ENCODE measurements around the gene LMO3.

Gene LMO3

GRCh38 chr12:16606117-16606200 is at the start of gene LMO3:
Gene LMO3, minus strand, starts transcription at chr12:16606162. Its CDS starts 5,302 bp downstream, at chr12:16600860.
- H3K4me3 ChIP-seq (ENCODE audit: low read depth, low read length) = peak within 1 kb of the TSS; percentile 47
- no peak for TF ChIP-seq CTCF (IDR thresholded peaks at IDR 0.05; ENCODE audit: insufficient read depth, low read depth, low read length, missing control alignments)
- DNase-seq (ENCODE audit: low read depth) = no peak

GRCh38 chr12:16636435-16637055 is 30.6 kb upstream of the LMO3 start:
- peak; percentile 66 for DNase-seq (ENCODE audit: low read depth)
- H3K4me3 ChIP-seq (ENCODE audit: low read depth, low read length) = peak overlapping the region; percentile 18; the same call in 1 of the 2 replicates
- TF ChIP-seq CTCF (IDR thresholded peaks at IDR 0.05; ENCODE audit: insufficient read depth, low read depth, low read length, missing control alignments) = no peak

- peak; percentile 29 for DNase-seq (ENCODE audit: low read depth)
- no peak overlapping the region for H3K4me3 ChIP-seq (ENCODE audit: low read depth, low read length)
- no peak for TF ChIP-seq CTCF (IDR thresholded peaks at IDR 0.05; ENCODE audit: insufficient read depth, low read depth, low read length, missing control alignments)
Measured at GRCh38 chr12:16634786-16635185, 28.8 kb upstream of the LMO3 start.

- TF ChIP-seq CTCF (IDR thresholded peaks at IDR 0.05; ENCODE audit: insufficient read depth, low read depth, low read length, missing control alignments) = no peak
- H3K4me3 ChIP-seq (ENCODE audit: low read depth, low read length) = no peak overlapping the region
- no peak for DNase-seq (ENCODE audit: low read depth)
Measured at GRCh38 chr12:16626991-16627390, 21.0 kb upstream of the LMO3 start.

- no peak overlapping the region for H3K4me3 ChIP-seq (ENCODE audit: low read depth, low read length)
- peak; percentile 42 for DNase-seq (ENCODE audit: low read depth)
- no peak for TF ChIP-seq CTCF (IDR thresholded peaks at IDR 0.05; ENCODE audit: insufficient read depth, low read depth, low read length, missing control alignments)
Measured at GRCh38 chr12:16622338-16622737, 16.4 kb upstream of the LMO3 start.

- no peak for DNase-seq (ENCODE audit: low read depth)
- TF ChIP-seq CTCF (IDR thresholded peaks at IDR 0.05; ENCODE audit: insufficient read depth, low read depth, low read length, missing control alignments) = no peak
- no peak overlapping the region for H3K4me3 ChIP-seq (ENCODE audit: low read depth, low read length)
Measured at GRCh38 chr12:16619537-16619936, 13.6 kb upstream of the LMO3 start.

GRCh38 chr12:16618256-16618655 is 12.3 kb upstream of the LMO3 start:
- H3K4me3 ChIP-seq (ENCODE audit: low read depth, low read length) = no peak overlapping the region
- DNase-seq (ENCODE audit: low read depth) = no peak
- no peak for TF ChIP-seq CTCF (IDR thresholded peaks at IDR 0.05; ENCODE audit: insufficient read depth, low read depth, low read length, missing control alignments)
